Measurements from ENCODE around the gene OR10A2. TPM values are rescaled to one million over a fixed set of nuclear protein-coding genes. Genes with fewer than 3 reads are reported as not detected.
A peak's percentile ranks its signal among the peaks of the same experiment; 100 is the strongest.
"Not testable (repeated sequence)": the region's sequence is repeated elsewhere in the genome, so short reads cannot be mapped to it uniquely, and the experiment has no call there.

The OR10A2 gene
- total and polyA plus RNA-seq, 2 experiments from 2014 or later, result 0.10 TPM; not detected in 1

DNA sequence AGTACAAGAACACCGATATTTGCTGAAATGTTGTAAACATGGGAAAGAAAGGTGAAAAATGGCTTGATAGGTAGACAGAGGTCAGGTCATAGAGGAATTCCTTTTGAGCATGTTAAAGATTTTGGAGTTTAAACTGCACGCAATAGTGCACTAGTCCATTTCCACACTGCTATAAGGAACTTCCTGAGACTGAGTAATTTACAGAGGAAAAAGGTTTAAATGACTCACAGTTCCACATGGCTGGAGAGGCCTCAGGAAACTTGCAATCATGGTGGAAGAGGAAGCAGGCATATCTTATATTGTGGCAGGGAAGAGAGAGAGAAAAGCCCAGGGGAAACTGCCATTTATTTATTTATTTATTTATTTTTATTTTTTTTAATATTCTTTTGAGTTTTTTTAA lies 12.3 kb upstream of the OR10A2 start:
- no peaks in the 10 kb centered on the region for H3K79me2 ChIP-seq (ENCODE audit: insufficient read depth)
- H3K4me3 ChIP-seq, result no peak overlapping the region
- H3K4me1 ChIP-seq (ENCODE audit: insufficient read depth), result no peaks in the 10 kb centered on the region
- in situ Hi-C loops (cut with MboI), result no loop called here
- H2AFZ ChIP-seq, result no peak overlapping the region
- H3F3A ChIP-seq (ENCODE audit: insufficient read depth), result no peaks in the 10 kb centered on the region
- H3K9ac ChIP-seq, result no peak overlapping the region
- H3K27me3 ChIP-seq (replicated peaks; ENCODE audit: insufficient read depth), result no peaks in the 10 kb centered on the region
- H3K9me3 ChIP-seq (ENCODE audit: low read depth), result no peaks in the 10 kb centered on the region
- no peaks in the 10 kb centered on the region for H3K36me3 ChIP-seq (ENCODE audit: low read depth)
- H3K9me2 ChIP-seq (ENCODE audit: insufficient read depth), result no peaks in the 10 kb centered on the region
- WGBS, 2 experiments (ENCODE audit: low coverage in 1 of 2, low lambda C conversion rate in 2 of 2, missing lambda C conversion rate in 2 of 2), result 93 to 95% methylated on average over 2 of the region's 2 CpGs
- no peak for DNase-seq
- H4K20me1 ChIP-seq (ENCODE audit: insufficient read depth), result no peaks in the 10 kb centered on the region
- no peak overlapping the region for H3K4me2 ChIP-seq (ENCODE audit: unreplicated experiment)
- no peak for TF ChIP-seq EZH2phosphoT487 (IDR thresholded peaks at IDR 0.05; ENCODE audit: insufficient read depth, low read depth)
- TF ChIP-seq EZH2 (IDR thresholded peaks at IDR 0.05; ENCODE audit: insufficient read depth, poor library complexity, severe bottlenecking), result no peak
- no peak overlapping the region for H3K27ac ChIP-seq

DNA sequence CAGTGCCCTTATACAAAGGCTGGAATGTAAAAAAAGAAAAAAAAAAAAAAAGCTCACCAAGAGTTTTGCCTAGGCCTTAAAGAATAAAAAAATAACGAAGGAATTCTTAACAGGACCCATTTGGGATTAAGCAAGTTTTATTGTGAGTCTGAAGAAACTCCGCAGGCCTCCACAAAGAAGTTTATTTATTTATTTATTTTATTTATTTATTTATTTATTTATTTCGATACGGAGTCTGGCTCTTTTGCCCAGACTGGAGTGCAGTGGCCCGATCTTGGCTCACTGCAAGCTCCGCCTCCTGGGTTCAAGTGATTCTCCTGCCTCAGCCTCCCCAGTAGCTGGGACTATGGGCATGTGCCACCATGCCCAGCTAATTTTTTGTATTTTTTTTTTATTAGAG lies 8.1 kb upstream of the OR10A2 start:
- H3K9ac ChIP-seq; in situ Hi-C loops (cut with MboI); H4K20me1 ChIP-seq (ENCODE audit: insufficient read depth); H3F3A ChIP-seq (ENCODE audit: insufficient read depth); H3K4me3 ChIP-seq; H3K9me2 ChIP-seq (ENCODE audit: insufficient read depth); H3K79me2 ChIP-seq (ENCODE audit: insufficient read depth); H2AFZ ChIP-seq; H3K4me2 ChIP-seq (ENCODE audit: unreplicated experiment); H3K27me3 ChIP-seq (replicated peaks; ENCODE audit: insufficient read depth); H3K36me3 ChIP-seq (ENCODE audit: low read depth); DNase-seq; H3K27ac ChIP-seq; H3K4me1 ChIP-seq (ENCODE audit: insufficient read depth); H3K9me3 ChIP-seq (ENCODE audit: low read depth): not testable (repeated sequence)
- 76 to 79% methylated on average over 6 of the region's 6 CpGs for WGBS, 2 experiments (ENCODE audit: low coverage in 1 of 2, low lambda C conversion rate in 2 of 2, missing lambda C conversion rate in 2 of 2)

DNA sequence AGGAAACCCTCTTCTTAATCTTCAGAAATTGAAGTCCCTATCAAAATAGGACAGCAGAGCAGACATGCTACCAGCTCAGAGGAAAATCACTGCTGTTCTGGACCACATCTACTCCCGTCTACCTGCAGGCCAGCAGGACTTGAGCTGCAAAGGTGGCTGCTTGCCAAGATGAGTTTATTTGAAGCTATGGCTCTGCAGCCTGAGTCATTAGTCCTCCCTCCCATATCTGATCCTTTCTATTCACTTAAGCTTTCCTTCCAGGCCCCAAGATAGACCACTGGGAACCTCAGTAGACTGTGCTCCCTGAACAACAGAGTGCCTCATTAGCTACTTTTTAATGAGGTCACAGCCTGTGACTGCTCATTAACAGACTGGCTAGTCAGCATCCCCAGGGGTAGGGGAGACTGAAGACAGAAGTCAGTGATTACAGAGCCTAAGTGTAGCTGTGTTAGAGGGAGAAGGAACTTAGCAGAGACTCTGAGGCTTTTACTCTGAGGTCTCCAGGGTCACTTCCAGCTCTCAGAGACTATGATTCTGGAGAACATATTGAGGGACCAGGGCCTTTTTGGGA lies 6.8 kb upstream of the OR10A2 start:
- peaks cover 9% of the 10 kb centered on the region for H3K4me1 ChIP-seq (ENCODE audit: insufficient read depth)
- no peaks in the 10 kb centered on the region for H4K20me1 ChIP-seq (ENCODE audit: insufficient read depth)
- no peaks in the 10 kb centered on the region for H3K79me2 ChIP-seq (ENCODE audit: insufficient read depth)
- no peaks in the 10 kb centered on the region for H3K36me3 ChIP-seq (ENCODE audit: low read depth)
- H3K9ac ChIP-seq, result no peak overlapping the region
- H3K9me3 ChIP-seq (ENCODE audit: low read depth), result no peaks in the 10 kb centered on the region
- in situ Hi-C loops (cut with MboI), result no loop called here
- 5 to 13% methylated on average over 1 of the region's 1 CpG for WGBS, 2 experiments (ENCODE audit: low coverage in 1 of 2, low lambda C conversion rate in 2 of 2, missing lambda C conversion rate in 2 of 2)
- no peak overlapping the region for H3K4me3 ChIP-seq
- no peak overlapping the region for H3K4me2 ChIP-seq (ENCODE audit: unreplicated experiment)
- no peak for TF ChIP-seq EZH2 (IDR thresholded peaks at IDR 0.05; ENCODE audit: insufficient read depth, poor library complexity, severe bottlenecking)
- no peak for TF ChIP-seq EZH2phosphoT487 (IDR thresholded peaks at IDR 0.05; ENCODE audit: insufficient read depth, low read depth)
- no peak overlapping the region for H3K27ac ChIP-seq
- no peaks in the 10 kb centered on the region for H3K27me3 ChIP-seq (replicated peaks; ENCODE audit: insufficient read depth)
- H3K9me2 ChIP-seq (ENCODE audit: insufficient read depth), result no peaks in the 10 kb centered on the region
- no peaks in the 10 kb centered on the region for H3F3A ChIP-seq (ENCODE audit: insufficient read depth)
- H2AFZ ChIP-seq, result no peak overlapping the region
- DNase-seq, result peak; percentile 86

DNA sequence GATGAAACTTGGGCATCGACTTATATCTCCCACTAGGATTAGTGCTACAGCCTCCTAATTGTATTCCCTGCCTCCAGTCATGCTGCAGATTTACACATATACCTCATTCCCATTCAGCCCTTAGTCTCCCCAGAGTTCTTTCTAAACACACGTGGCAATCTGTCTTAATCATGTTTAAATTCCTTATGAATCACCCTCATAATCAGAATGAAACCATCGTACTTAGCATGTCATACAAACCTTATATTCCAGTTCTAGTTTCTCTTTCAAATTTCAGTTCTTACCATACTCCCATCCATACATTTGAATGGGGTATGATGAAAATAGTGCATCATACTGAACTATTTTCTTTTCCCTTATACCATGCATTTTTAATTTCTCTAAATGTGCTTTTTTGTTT lies 6.0 kb upstream of the OR10A2 start:
- 30 to 31% methylated on average over 3 of the region's 3 CpGs for WGBS, 2 experiments (ENCODE audit: low coverage in 1 of 2, low lambda C conversion rate in 2 of 2, missing lambda C conversion rate in 2 of 2)
- Histone ChIP-seq H3K4me1 (ENCODE audit: insufficient read depth) (peaks cover 9% of the 10 kb centered on the region), H3F3A (ENCODE audit: insufficient read depth) (no peaks in the 10 kb centered on the region), H3K4me2 (ENCODE audit: unreplicated experiment) (peak overlapping the region; percentile 44), H2AFZ (no peak overlapping the region), H4K20me1 (ENCODE audit: insufficient read depth) (no peaks in the 10 kb centered on the region), H3K9me3 (ENCODE audit: low read depth) (no peaks in the 10 kb centered on the region), H3K4me3 (no peak overlapping the region), H3K27ac (no peak overlapping the region), H3K9me2 (ENCODE audit: insufficient read depth) (no peaks in the 10 kb centered on the region), H3K36me3 (ENCODE audit: low read depth) (no peaks in the 10 kb centered on the region), H3K9ac (no peak overlapping the region), H3K27me3 (replicated peaks; ENCODE audit: insufficient read depth) (no peaks in the 10 kb centered on the region), H3K79me2 (ENCODE audit: insufficient read depth) (no peaks in the 10 kb centered on the region)
- peak; percentile 51 for DNase-seq
- in situ Hi-C loops (cut with MboI), result no loop called here
- TF ChIP-seq EZH2 (IDR thresholded peaks at IDR 0.05; ENCODE audit: insufficient read depth, poor library complexity, severe bottlenecking), result no peak
- no peak for TF ChIP-seq EZH2phosphoT487 (IDR thresholded peaks at IDR 0.05; ENCODE audit: insufficient read depth, low read depth)

DNA sequence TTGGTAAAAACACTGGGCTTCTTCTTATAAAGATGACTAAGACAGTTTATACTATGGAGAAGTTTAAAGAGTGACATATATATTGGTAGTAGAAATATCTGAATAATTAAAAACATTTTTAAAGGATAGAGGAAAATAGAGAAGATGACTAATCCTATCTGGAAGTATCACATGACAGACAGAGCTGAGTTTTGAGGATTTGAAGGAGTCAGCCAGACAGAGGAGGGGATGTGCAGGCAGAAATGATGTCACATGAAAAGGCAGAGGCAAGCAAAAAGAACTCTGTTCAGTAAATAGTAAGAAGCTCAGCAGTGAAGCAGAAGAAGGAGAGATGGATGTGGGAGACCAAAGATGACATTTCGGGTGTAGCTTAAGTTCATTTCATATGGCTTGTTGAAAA lies 1.6 kb downstream of the OR10A2 start:
- Histone ChIP-seq H3K9ac (no peak overlapping the region), H3K27ac (no peak overlapping the region), H3K4me2 (ENCODE audit: unreplicated experiment) (no peak overlapping the region), H2AFZ (no peak overlapping the region), H3F3A (ENCODE audit: insufficient read depth) (no peaks in the 10 kb centered on the region), H3K36me3 (ENCODE audit: low read depth) (no peaks in the 10 kb centered on the region), H3K27me3 (replicated peaks; ENCODE audit: insufficient read depth) (no peaks in the 10 kb centered on the region), H4K20me1 (ENCODE audit: insufficient read depth) (no peaks in the 10 kb centered on the region), H3K79me2 (ENCODE audit: insufficient read depth) (no peaks in the 10 kb centered on the region), H3K9me3 (ENCODE audit: low read depth) (no peaks in the 10 kb centered on the region), H3K4me3 (no peak overlapping the region), H3K4me1 (ENCODE audit: insufficient read depth) (no peaks in the 10 kb centered on the region; the same call in 1 of the 2 replicates), H3K9me2 (ENCODE audit: insufficient read depth) (no peaks in the 10 kb centered on the region)
- peak; percentile 53 for DNase-seq
- in situ Hi-C loops (cut with MboI), result no loop called here
- TF ChIP-seq EZH2phosphoT487 (IDR thresholded peaks at IDR 0.05; ENCODE audit: insufficient read depth, low read depth) (no peak), EZH2 (IDR thresholded peaks at IDR 0.05; ENCODE audit: insufficient read depth, poor library complexity, severe bottlenecking) (no peak)
- WGBS, 2 experiments (ENCODE audit: low coverage in 1 of 2, low lambda C conversion rate in 2 of 2, missing lambda C conversion rate in 2 of 2), result 53 to 73% methylated on average over 1 of the region's 1 CpG

Measured in GM23248 (cell line).